HG02623 (cell line): Measurements from ENCODE around the gene BOLL.
A peak's percentile ranks its signal among the peaks of the same experiment; 100 is the strongest.
"Not testable (repeated sequence)": the region's sequence is repeated elsewhere in the genome, so short reads cannot be mapped to it uniquely, and the experiment has no call there.

Source experiments
- ATAC-seq: cut with Tn5 transposase; IDR thresholded peaks from one replicate; pipeline ENCODE4 v1.9.1; 2021; ENCODE audit warnings: moderate library complexity; ENCODE audit not compliant: unreplicated experiment

BOLL gene

GRCh38 chr2:197798187-197798586 lies 13.1 kb upstream of the BOLL start:
- ATAC-seq = no peak

- no peak for ATAC-seq
Measured at GRCh38 chr2:197795277-197795676, 10.2 kb upstream of the BOLL start.

GRCh38 chr2:197793456-197793855 lies 8.3 kb upstream of the BOLL start:
- ATAC-seq = no peak

GRCh38 chr2:197786010-197786877 lies 1.1 kb upstream of the BOLL start:
- ATAC-seq = peak; percentile 65

- ATAC-seq = no peak
Measured at GRCh38 chr2:197782126-197782525, 3.0 kb downstream of the BOLL start.

GRCh38 chr2:197779261-197779660 lies 5.9 kb downstream of the BOLL start:
- ATAC-seq = no peak

GRCh38 chr2:197777823-197778407 lies 7.2 kb downstream of the BOLL start:
- ATAC-seq = no peak

GRCh38 chr2:197760293-197760657 lies 24.8 kb downstream of the BOLL start:
- ATAC-seq = no peak

- no peak for ATAC-seq
Measured at GRCh38 chr2:197759625-197760292, 25.4 kb downstream of the BOLL start.

GRCh38 chr2:197759013-197759412 lies 26.1 kb downstream of the BOLL start:
- ATAC-seq = no peak

- ATAC-seq = no peak
Measured at GRCh38 chr2:197740200-197740599, 44.9 kb downstream of the BOLL start.

GRCh38 chr2:197728555-197729544 lies 56.3 kb downstream of the BOLL start:
- not testable (repeated sequence) for ATAC-seq

- ATAC-seq = no peak
Measured at GRCh38 chr2:197727011-197727410, 58.1 kb downstream of the BOLL start.

GRCh38 chr2:197717863-197718262 lies 67.3 kb downstream of the BOLL start:
- ATAC-seq = no peak

- ATAC-seq = no peak
Measured at GRCh38 chr2:197713271-197713670, 71.8 kb downstream of the BOLL start.

GRCh38 chr2:197711578-197711977 lies 73.5 kb downstream of the BOLL start:
- no peak for ATAC-seq

- ATAC-seq = peak; percentile 85
Measured at GRCh38 chr2:197710424-197711042, 74.6 kb downstream of the BOLL start.

- ATAC-seq = not testable (repeated sequence)
Measured at GRCh38 chr2:197709140-197709539, 76.0 kb downstream of the BOLL start.

- ATAC-seq = no peak
Measured at GRCh38 chr2:197708331-197708730, 76.8 kb downstream of the BOLL start.
